ENCODE measurements around the gene PPP2R2B.

DNA sequence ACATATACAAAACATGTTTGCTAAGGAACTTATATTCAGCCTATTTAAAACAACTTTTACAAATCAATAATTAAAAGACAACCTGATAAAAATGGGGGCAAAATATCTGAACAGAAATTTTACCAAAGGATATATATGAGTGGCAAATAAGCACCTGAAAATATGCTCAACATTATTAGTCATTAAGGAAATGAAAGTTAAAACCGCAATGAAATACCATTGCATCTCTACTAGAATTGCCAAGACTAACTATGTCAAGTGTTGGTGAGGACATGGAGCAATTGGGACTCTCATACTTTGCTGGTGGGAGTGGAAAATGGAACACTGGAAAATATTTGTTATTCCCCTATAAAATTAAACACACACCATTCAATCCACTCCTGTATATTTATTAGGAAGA, 26.3 kb upstream of the PPP2R2B start:
- TF ChIP-seq L3MBTL2 (conservative IDR thresholded peaks at IDR 0.05) (no peak), FOXK2 (IDR thresholded peaks at IDR 0.05) (no peak), PKNOX1 (IDR thresholded peaks at IDR 0.05) (no peak), FOXA1 (IDR thresholded peaks at IDR 0.05) (no peak), HDGF (IDR thresholded peaks at IDR 0.05; ENCODE audit: borderline replicate concordance) (no peak), ARNT (IDR thresholded peaks at IDR 0.05) (no peak), FOXM1 (IDR thresholded peaks at IDR 0.05; ENCODE audit: borderline replicate concordance) (no peak), BHLHE40 (IDR thresholded peaks at IDR 0.05; ENCODE audit: borderline replicate concordance) (no peak), TARDBP (IDR thresholded peaks at IDR 0.05) (no peak)
